Spleen (tissue), 11 donors: ENCODE results near the gene AMPH. TPM values are rescaled to one million over a fixed set of nuclear protein-coding genes. Genes with fewer than 3 reads are reported as not detected.
"Not testable (repeated sequence)": the region's sequence is repeated elsewhere in the genome, so short reads cannot be mapped to it uniquely, and the experiment has no call there.

ENCODE experiments used
- DNase-seq: peaks from one replicate; pipeline ENCODE4 v3.0.0-alpha.2; 2020
- H3K27ac ChIP-seq, 8 donors: fragments of 200-600 bp; sonication (generic) in 7 of 8; 1 replicate in 4 of 8; 2 replicates in 4 of 8; pipeline versions ENCODE4 v1.5.0 to v1.8.0; 2016 to 2021; ENCODE audit warnings: inconsistent platforms in 4 of 8, mild to moderate bottlenecking in 4 of 8, moderate library complexity in 1 of 8
- H3K27me3 ChIP-seq, 7 donors: fragments of 200-600 bp; sonication (generic) in 6 of 7; replicated peaks in 1 of 7; 1 replicate in 4 of 7; 2 replicates in 3 of 7; pipeline versions ENCODE4 v1.5.0 to v1.8.0; 2016 to 2021; ENCODE audit warnings: inconsistent platforms in 3 of 7, mild to moderate bottlenecking in 1 of 7
- H3K36me3 ChIP-seq, 6 donors: fragments of 200-600 bp; sonication (generic) in 5 of 6; 1 replicate in 4 of 6; 2 replicates in 2 of 6; pipeline versions ENCODE4 v1.5.0 to v1.8.0; 2016 to 2021; ENCODE audit warnings: inconsistent platforms in 2 of 6
- H3K4me1 ChIP-seq, 6 donors: fragments of 200-600 bp; sonication (generic) in 5 of 6; 1 replicate in 3 of 6; 2 replicates in 3 of 6; pipeline versions ENCODE4 v1.5.0 to v1.8.0; 2016 to 2021; ENCODE audit warnings: inconsistent platforms in 3 of 6
- H3K4me3 ChIP-seq, 8 donors: fragments of 200-600 bp; sonication (generic) in 7 of 8; 1 replicate in 4 of 8; 2 replicates in 4 of 8; pipeline versions ENCODE4 v1.5.0 to v1.8.0; 2016 to 2021; ENCODE audit warnings: inconsistent platforms in 4 of 8, mild to moderate bottlenecking in 4 of 8, moderate library complexity in 2 of 8
- H3K9me3 ChIP-seq, 8 donors: fragments of 200-600 bp; sonication (generic) in 7 of 8; 1 replicate in 4 of 8; 2 replicates in 4 of 8; pipeline versions ENCODE4 v1.5.0 to v1.8.0; 2016 to 2021; ENCODE audit warnings: inconsistent platforms in 4 of 8
- POLR2A ChIP-seq, 3 donors: fragments of 450-650 bp; IDR thresholded peaks; one replicate each; pipeline ENCODE4 v1.5.1; 2017; ENCODE audit warnings: antibody characterized with exemption in 3 of 3, mild to moderate bottlenecking in 1 of 3
- POLR2AphosphoS5 ChIP-seq, 3 donors: sonication (generic); formaldehyde crosslinking; IDR thresholded peaks; one replicate each; pipeline ENCODE4 v1.5.1; 2017; ENCODE audit warnings: antibody characterized with exemption in 3 of 3
- WGBS, 5 donors: extraction: QIAGEN DNeasy Blood & Tissue Kit in 3 of 5; methylation state at CpG; one replicate each; pipeline versions ENCODE4 v1.1.5 to v1.1.7; 2013 to 2018; 5-methylcytosine and 5-hydroxymethylcytosine counted together
- intact Hi-C: fragments of 100-400 bp; cut with DNase I; formaldehyde crosslinking; loops from one replicate; pipeline ENCODE4 v1.15.0; 2023; ENCODE audit warnings: low total_unique reads
- polyA plus RNA-seq, 3 donors: library from polyadenylated mRNA; stranded (reverse); fragments of 200-250 nt; gene quantifications; one replicate each; pipeline ENCODE4 v1.2.1, GENCODE V29; 2013
- total RNA-seq, 7 donors: library from RNA; depleted of rRNA in 3 of 7; stranded (reverse); fragments of >200 nt in 3 of 7; fragmentation: NEBNext Ultra II Directional in 4 of 7; extraction: Animal tissue kit (Norgen Biotek cat#: 25700) in 4 of 7; gene quantifications; one replicate each; pipeline versions ENCODE4 v1.1.0 to v1.2.1, GENCODE V29; 2016 to 2021
- TF ChIP-seq, protein P1 (sequence below), 11 experiments: fragments of 200-600 bp in 7 of 11; fragments of 450-650 bp in 4 of 11; sonication (generic) in 4 of 11; IDR thresholded peaks in 8 of 11; conservative IDR thresholded peaks in 3 of 11; 1 replicate in 7 of 11; 2 replicates in 4 of 11; pipeline versions ENCODE4 v1.4.0 to v1.8.0; 2016 to 2021; ENCODE audit warnings: antibody characterized with exemption in 11 of 11, inconsistent platforms in 4 of 11, mild to moderate bottlenecking in 1 of 11
- donor health status: healthy with polysubstance abuse.
- donor health status: DM: no; HTN: no; CAD: no; lungs with moderate emphysema.
- donor health status: DM: no; HTN: no; CAD: no.
- donor health status: Bipolar disorder and iron deficiency.
- donor health status: healthy.
- donor health status: DM: no; HTN: no; CAD: no.
- donor health status: DM: yes; HTN: yes; CAD: no.

Gene AMPH
- total and polyA plus RNA-seq, 10 donors, result 0.09 to 10.3 (median 1.1) TPM

DNA sequence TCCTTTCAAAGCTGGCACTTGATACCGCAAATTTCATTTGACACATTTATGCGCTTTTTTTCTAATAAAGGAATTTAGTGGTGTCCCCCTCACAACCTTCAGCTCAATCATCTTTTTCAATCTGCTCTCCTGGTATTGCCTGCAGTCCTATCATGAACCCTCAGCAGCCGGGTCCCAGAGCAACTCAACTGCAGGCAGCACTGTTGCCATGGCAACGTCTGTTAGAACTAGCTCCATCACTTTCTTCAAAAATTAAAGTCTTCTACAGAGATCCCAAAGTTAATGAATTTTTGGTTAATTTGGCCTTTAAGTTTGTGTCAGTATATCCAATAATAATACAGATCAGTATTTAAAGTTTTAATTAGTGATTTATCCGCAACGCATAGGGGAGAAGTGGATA is 221.6 kb downstream of the AMPH start:
- Histone ChIP-seq H3K4me1 (peaks cover 0 to 22% (median 0%) of the 10 kb centered on the region in 6 donors), H3K36me3 (no peaks in the 10 kb centered on the region), H3K4me3 (no peak overlapping the region), H3K9me3 (peaks cover 0 to 9% (median 7%) of the 10 kb centered on the region in 8 donors), H3K27ac (no peak overlapping the region), H3K27me3 (no peaks in the 10 kb centered on the region)
- intact Hi-C loops, result no loop called here
- 92 to 96% (median 94%) methylated on average over 6 of the region's 6 CpGs for WGBS, 5 donors
- no peak for TF ChIP-seq POLR2A (IDR thresholded peaks at IDR 0.05)
- TF ChIP-seq, protein P1, sequence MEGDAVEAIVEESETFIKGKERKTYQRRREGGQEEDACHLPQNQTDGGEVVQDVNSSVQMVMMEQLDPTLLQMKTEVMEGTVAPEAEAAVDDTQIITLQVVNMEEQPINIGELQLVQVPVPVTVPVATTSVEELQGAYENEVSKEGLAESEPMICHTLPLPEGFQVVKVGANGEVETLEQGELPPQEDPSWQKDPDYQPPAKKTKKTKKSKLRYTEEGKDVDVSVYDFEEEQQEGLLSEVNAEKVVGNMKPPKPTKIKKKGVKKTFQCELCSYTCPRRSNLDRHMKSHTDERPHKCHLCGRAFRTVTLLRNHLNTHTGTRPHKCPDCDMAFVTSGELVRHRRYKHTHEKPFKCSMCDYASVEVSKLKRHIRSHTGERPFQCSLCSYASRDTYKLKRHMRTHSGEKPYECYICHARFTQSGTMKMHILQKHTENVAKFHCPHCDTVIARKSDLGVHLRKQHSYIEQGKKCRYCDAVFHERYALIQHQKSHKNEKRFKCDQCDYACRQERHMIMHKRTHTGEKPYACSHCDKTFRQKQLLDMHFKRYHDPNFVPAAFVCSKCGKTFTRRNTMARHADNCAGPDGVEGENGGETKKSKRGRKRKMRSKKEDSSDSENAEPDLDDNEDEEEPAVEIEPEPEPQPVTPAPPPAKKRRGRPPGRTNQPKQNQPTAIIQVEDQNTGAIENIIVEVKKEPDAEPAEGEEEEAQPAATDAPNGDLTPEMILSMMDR (IDR thresholded peaks at IDR 0.05 in 8 of 11, conservative IDR thresholded peaks at IDR 0.05 in 3 of 11), result no peak
- no peak for TF ChIP-seq POLR2AphosphoS5 (IDR thresholded peaks at IDR 0.05)
- no peak for DNase-seq

DNA sequence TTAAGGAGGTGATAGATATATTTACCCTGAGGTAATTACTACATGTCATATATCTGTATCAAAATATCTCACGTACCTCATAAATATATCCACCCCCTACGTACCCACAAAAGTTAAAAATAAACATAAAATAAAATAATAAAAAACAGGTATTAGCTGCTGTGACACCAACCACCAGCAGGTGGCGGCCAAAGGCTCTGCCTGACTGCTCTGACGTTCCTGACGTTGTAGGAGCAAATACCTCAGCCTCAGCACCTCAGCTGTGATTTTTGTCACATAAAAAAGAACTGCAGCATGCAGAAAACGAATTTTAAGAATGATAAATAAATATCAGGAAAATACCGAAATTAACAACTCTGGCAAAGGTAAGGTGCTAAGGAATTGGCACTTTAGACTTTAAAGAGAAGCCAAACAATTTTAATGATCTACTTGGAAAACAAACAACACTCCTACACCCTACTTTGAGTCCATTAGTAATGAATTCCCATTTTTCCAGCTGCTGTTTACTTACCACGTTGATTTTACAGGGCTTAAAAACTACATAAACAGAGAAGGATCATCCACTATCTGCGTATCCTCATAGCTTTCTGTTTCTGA is 232.3 kb downstream of the AMPH start:
- H3K4me3 ChIP-seq, result no peak overlapping the region
- 8 to 11% (median 10%) methylated on average over 9 of the region's 9 CpGs for WGBS, 5 donors
- no peaks in the 10 kb centered on the region for H3K36me3 ChIP-seq
- peak; percentile 91 for DNase-seq
- H3K27ac ChIP-seq, result no peak overlapping the region
- H3K4me1 ChIP-seq, result peaks cover 0 to 25% (median 9%) of the 10 kb centered on the region in 6 donors
- H3K9me3 ChIP-seq, result peaks cover 0 to 4% (median 0%) of the 10 kb centered on the region in 8 donors
- intact Hi-C loops, result loop anchor here (10.0 kb wide), 2 partner anchors 266 to 1116 kb away; no protein-coding TSS in a partner anchor
- TF ChIP-seq POLR2A (IDR thresholded peaks at IDR 0.05) (no peak), POLR2AphosphoS5 (IDR thresholded peaks at IDR 0.05) (peak in 1 of 3 donors; percentile 18)
- TF ChIP-seq, protein P1 (IDR thresholded peaks at IDR 0.05 in 8 of 11, conservative IDR thresholded peaks at IDR 0.05 in 3 of 11), result peak; percentile 65 to 83 (median 76)
- no peaks in the 10 kb centered on the region for H3K27me3 ChIP-seq

DNA sequence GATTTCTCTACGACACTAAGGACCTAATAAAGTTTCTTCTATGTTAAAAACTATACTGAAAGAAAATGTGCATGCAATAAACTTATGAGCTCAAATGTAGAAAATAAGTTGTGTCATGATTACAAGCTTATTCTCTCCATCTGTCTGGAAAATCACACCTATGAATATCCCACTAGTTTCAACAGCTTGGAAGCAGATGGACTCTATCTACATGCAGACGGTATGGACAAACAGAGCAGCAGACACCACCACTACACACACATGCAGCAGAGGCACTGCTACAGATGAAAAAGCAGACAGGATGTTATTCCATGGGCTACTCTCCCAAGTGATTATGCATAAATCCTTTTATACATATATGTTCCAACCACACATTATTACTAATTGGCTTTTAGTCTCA is 234.3 kb downstream of the AMPH start:
- H3K27ac ChIP-seq, result no peak overlapping the region
- 90 to 100% (median 97%) methylated on average over 2 of the region's 2 CpGs for WGBS, 5 donors
- peaks cover 0 to 30% (median 12%) of the 10 kb centered on the region in 6 donors for H3K4me1 ChIP-seq
- no peaks in the 10 kb centered on the region for H3K27me3 ChIP-seq
- TF ChIP-seq, protein P1 (IDR thresholded peaks at IDR 0.05 in 8 of 11, conservative IDR thresholded peaks at IDR 0.05 in 3 of 11), result no peak
- TF ChIP-seq POLR2A (IDR thresholded peaks at IDR 0.05) (no peak), POLR2AphosphoS5 (IDR thresholded peaks at IDR 0.05) (no peak)
- H3K9me3 ChIP-seq, result peaks cover 0 to 4% (median 0%) of the 10 kb centered on the region in 8 donors
- no peak for DNase-seq
- intact Hi-C loops, result loop anchor here (10.0 kb wide), 2 partner anchors 268 to 1118 kb away; no protein-coding TSS in a partner anchor
- no peaks in the 10 kb centered on the region for H3K36me3 ChIP-seq
- H3K4me3 ChIP-seq, result no peak overlapping the region

DNA sequence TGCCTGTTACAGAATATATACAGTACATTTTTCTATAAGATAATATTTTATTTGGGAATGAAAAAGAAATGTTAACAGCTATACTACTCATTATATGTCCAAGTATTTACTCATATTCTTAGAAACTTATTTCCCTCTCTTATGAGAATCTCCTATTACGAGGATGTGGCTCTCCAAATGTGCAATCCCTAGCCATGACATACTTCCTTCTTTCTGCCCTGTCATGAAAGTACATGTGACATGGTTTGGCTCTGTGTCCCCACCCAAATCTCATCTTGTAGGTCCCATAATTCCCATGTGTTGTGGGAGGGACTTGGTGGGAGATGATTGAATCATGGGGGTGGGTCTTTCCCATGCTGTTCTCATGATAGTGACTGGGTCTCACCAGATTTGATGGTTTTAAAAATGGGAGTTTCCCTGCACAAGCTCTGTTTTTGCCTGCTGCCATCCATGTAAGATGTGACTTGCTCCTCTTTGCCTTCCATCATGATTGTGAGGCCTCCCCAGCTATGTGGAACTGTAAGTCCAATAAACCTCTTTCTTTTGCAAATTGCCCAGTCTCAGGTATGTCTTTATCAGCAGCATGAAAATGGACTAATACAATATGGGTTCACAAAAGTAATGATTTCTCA is 235.1 kb downstream of the AMPH start:
- H3K4me3 ChIP-seq, H3K9me3 ChIP-seq, H3K27me3 ChIP-seq, DNase-seq, H3K36me3 ChIP-seq, H3K27ac ChIP-seq: not testable (repeated sequence)
- intact Hi-C loops, result loop anchor here (10.0 kb wide), 2 partner anchors 269 to 1119 kb away; no protein-coding TSS in a partner anchor
- peaks cover 0 to 30% (median 12%) of the 10 kb centered on the region in 6 donors for H3K4me1 ChIP-seq
- WGBS, 5 donors, result 40 to 85% (median 74%) methylated on average over 1 of the region's 1 CpG
